ENCODE measurements around the gene MCM5. TPM values are rescaled to one million over a fixed set of nuclear protein-coding genes. Genes with fewer than 3 reads are reported as not detected.

Gene MCM5
- total RNA-seq, 1 donor from 2014 or later: 12.8 TPM

DNA sequence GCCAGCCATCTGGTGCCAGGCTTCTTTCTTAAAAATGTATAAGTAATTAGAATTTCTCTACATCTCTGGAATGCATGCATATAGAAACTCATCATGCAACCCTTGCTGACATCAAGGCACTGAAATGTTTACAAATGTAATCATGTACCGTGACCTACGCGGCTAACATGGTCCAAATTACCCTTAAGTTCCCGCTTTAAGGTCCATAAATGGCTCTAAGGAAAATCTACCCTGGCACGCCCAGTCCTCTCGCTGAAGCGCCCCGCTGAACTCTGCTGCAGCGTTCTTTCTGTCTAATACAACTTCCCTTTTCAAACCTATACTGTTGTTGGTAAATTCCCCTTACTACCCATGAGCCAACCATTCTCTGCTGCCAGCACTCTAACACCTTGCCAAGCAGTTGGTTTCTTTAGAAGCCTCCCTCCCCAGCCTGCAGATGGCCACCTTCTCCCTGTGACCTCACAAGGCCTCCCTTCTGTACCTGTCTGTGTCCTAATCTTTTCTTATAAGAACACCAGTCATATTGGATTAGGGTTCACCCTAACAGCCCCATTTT is 32.5 kb upstream of the MCM5 start:
- Histone ChIP-seq H3K27ac (ENCODE audit: low read depth, low read length) (no peak overlapping the region), H4K20me1 (ENCODE audit: insufficient read depth, low read length) (no peaks in the 10 kb centered on the region), H3K9ac (ENCODE audit: low read length) (no peak overlapping the region), H3K9me3 (ENCODE audit: insufficient read depth, low read depth, low read length) (no peaks in the 10 kb centered on the region), H3K4me3 (ENCODE audit: insufficient read depth, low read depth, low read length) (no peak overlapping the region), H2AFZ (ENCODE audit: low read depth, low read length) (no peak overlapping the region), H3K4me1 (ENCODE audit: insufficient read depth, low read length) (peaks cover 3% of the 10 kb centered on the region), H3K27me3 (ENCODE audit: insufficient read depth, low read length) (no peaks in the 10 kb centered on the region), H3K79me2 (ENCODE audit: insufficient read depth, low read length) (no peaks in the 10 kb centered on the region), H3K36me3 (ENCODE audit: insufficient read depth, low read length) (no peaks in the 10 kb centered on the region), H3K4me2 (ENCODE audit: low read length) (no peak overlapping the region)
- H3K27me3 Mint-ChIP-seq (ENCODE audit: low read depth, unreplicated experiment): no peaks in the 10 kb centered on the region
- no peaks in the 10 kb centered on the region for H3K9me3 Mint-ChIP-seq (ENCODE audit: unreplicated experiment)
- DNase-seq (ENCODE audit: low read depth): no peak
- no peaks in the 10 kb centered on the region for H3K36me3 Mint-ChIP-seq (ENCODE audit: low read depth, unreplicated experiment)
- H3K4me3 Mint-ChIP-seq (ENCODE audit: unreplicated experiment): no peak overlapping the region
- no peak overlapping the region for H3K27ac Mint-ChIP-seq (ENCODE audit: unreplicated experiment)
- H3K4me1 Mint-ChIP-seq (ENCODE audit: low read depth, unreplicated experiment): no peaks in the 10 kb centered on the region
- FAIRE-seq: no peak
- TF ChIP-seq, protein P1, sequence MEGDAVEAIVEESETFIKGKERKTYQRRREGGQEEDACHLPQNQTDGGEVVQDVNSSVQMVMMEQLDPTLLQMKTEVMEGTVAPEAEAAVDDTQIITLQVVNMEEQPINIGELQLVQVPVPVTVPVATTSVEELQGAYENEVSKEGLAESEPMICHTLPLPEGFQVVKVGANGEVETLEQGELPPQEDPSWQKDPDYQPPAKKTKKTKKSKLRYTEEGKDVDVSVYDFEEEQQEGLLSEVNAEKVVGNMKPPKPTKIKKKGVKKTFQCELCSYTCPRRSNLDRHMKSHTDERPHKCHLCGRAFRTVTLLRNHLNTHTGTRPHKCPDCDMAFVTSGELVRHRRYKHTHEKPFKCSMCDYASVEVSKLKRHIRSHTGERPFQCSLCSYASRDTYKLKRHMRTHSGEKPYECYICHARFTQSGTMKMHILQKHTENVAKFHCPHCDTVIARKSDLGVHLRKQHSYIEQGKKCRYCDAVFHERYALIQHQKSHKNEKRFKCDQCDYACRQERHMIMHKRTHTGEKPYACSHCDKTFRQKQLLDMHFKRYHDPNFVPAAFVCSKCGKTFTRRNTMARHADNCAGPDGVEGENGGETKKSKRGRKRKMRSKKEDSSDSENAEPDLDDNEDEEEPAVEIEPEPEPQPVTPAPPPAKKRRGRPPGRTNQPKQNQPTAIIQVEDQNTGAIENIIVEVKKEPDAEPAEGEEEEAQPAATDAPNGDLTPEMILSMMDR (IDR thresholded peaks at IDR 0.05; ENCODE audit: insufficient read depth, low read depth, low read length): no peak
- TF ChIP-seq EZH2 (IDR thresholded peaks at IDR 0.05; ENCODE audit: insufficient read depth, low read length): no peak

GRCh38 chr22:35368386-35368785 is 31.6 kb upstream of the MCM5 start:
- Histone ChIP-seq H2AFZ (ENCODE audit: low read depth, low read length) (no peak overlapping the region), H3K27ac (ENCODE audit: low read depth, low read length) (no peak overlapping the region), H3K36me3 (ENCODE audit: insufficient read depth, low read length) (no peaks in the 10 kb centered on the region), H3K4me1 (ENCODE audit: insufficient read depth, low read length) (peaks cover 3% of the 10 kb centered on the region), H3K79me2 (ENCODE audit: insufficient read depth, low read length) (no peaks in the 10 kb centered on the region), H3K27me3 (ENCODE audit: insufficient read depth, low read length) (no peaks in the 10 kb centered on the region), H3K4me2 (ENCODE audit: low read length) (no peak overlapping the region), H4K20me1 (ENCODE audit: insufficient read depth, low read length) (no peaks in the 10 kb centered on the region), H3K4me3 (ENCODE audit: insufficient read depth, low read depth, low read length) (no peak overlapping the region), H3K9ac (ENCODE audit: low read length) (no peak overlapping the region), H3K9me3 (ENCODE audit: insufficient read depth, low read depth, low read length) (no peaks in the 10 kb centered on the region)
- Mint-ChIP-seq H3K36me3 (ENCODE audit: low read depth, unreplicated experiment) (no peaks in the 10 kb centered on the region), H3K4me3 (ENCODE audit: unreplicated experiment) (no peak overlapping the region), H3K9me3 (ENCODE audit: unreplicated experiment) (no peaks in the 10 kb centered on the region), H3K4me1 (ENCODE audit: low read depth, unreplicated experiment) (no peaks in the 10 kb centered on the region), H3K27ac (ENCODE audit: unreplicated experiment) (no peak overlapping the region), H3K27me3 (ENCODE audit: low read depth, unreplicated experiment) (no peaks in the 10 kb centered on the region)
- DNase-seq (ENCODE audit: low read depth) (no peak), FAIRE-seq (no peak)
- TF ChIP-seq EZH2 (IDR thresholded peaks at IDR 0.05; ENCODE audit: insufficient read depth, low read length): no peak
- TF ChIP-seq, protein P1 (IDR thresholded peaks at IDR 0.05; ENCODE audit: insufficient read depth, low read depth, low read length): no peak

GRCh38 chr22:35369996-35370395 is 29.9 kb upstream of the MCM5 start:
- Mint-ChIP-seq H3K4me1 (ENCODE audit: low read depth, unreplicated experiment) (no peaks in the 10 kb centered on the region), H3K27ac (ENCODE audit: unreplicated experiment) (no peak overlapping the region), H3K27me3 (ENCODE audit: low read depth, unreplicated experiment) (no peaks in the 10 kb centered on the region), H3K36me3 (ENCODE audit: low read depth, unreplicated experiment) (no peaks in the 10 kb centered on the region), H3K4me3 (ENCODE audit: unreplicated experiment) (no peak overlapping the region), H3K9me3 (ENCODE audit: unreplicated experiment) (no peaks in the 10 kb centered on the region)
- Histone ChIP-seq H2AFZ (ENCODE audit: low read depth, low read length) (no peak overlapping the region), H3K27ac (ENCODE audit: low read depth, low read length) (no peak overlapping the region), H3K4me1 (ENCODE audit: insufficient read depth, low read length) (peaks cover 4% of the 10 kb centered on the region), H3K4me2 (ENCODE audit: low read length) (no peak overlapping the region), H3K9ac (ENCODE audit: low read length) (no peak overlapping the region), H4K20me1 (ENCODE audit: insufficient read depth, low read length) (no peaks in the 10 kb centered on the region), H3K27me3 (ENCODE audit: insufficient read depth, low read length) (no peaks in the 10 kb centered on the region), H3K79me2 (ENCODE audit: insufficient read depth, low read length) (no peaks in the 10 kb centered on the region), H3K4me3 (ENCODE audit: insufficient read depth, low read depth, low read length) (no peak overlapping the region), H3K9me3 (ENCODE audit: insufficient read depth, low read depth, low read length) (no peaks in the 10 kb centered on the region), H3K36me3 (ENCODE audit: insufficient read depth, low read length) (no peaks in the 10 kb centered on the region)
- DNase-seq (ENCODE audit: low read depth) (no peak), FAIRE-seq (no peak)
- TF ChIP-seq, protein P1 (IDR thresholded peaks at IDR 0.05; ENCODE audit: insufficient read depth, low read depth, low read length): no peak
- no peak for TF ChIP-seq EZH2 (IDR thresholded peaks at IDR 0.05; ENCODE audit: insufficient read depth, low read length)
